Measurements from ENCODE around the gene CADPS2. TPM values are rescaled to one million over a fixed set of nuclear protein-coding genes. Genes with fewer than 3 reads are reported as not detected.

The CADPS2 gene
- total and polyA plus RNA-seq, 2 donors (not counting 3 experiments of a cell fraction or from before 2014, with no cell fraction given) = 9.5 to 22.6 TPM

DNA sequence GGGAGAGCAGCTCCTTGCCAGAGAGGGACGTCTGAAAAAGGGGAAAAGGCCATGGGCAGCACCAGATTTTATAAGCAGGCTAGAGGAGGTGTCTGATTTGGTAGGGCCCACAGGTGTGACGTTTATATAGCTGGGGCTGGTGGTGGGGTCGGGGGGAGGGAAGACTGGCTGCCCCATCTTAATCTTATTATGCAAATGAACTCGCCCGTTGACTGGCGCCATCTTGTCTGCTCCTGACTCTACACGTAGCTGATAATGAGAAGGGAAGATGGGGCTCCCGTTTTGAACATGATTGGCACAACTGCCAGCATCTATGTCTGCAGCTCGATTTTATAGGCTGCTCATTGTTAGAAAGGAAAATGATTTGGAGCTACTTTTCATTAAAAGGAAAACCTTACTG, 28.6 kb upstream of the CADPS2 start:
- H3K9me1 ChIP-seq (replicated peaks; ENCODE audit: control insufficient read depth, extremely low read depth, insufficient read depth, low read length) = no peaks in the 10 kb centered on the region
- FAIRE-seq = no peak
- CTCF ChIA-PET = interaction anchor here (1.5 kb wide), 1 partner anchor 17 kb away, joined by 3 read pairs; no protein-coding TSS in a partner anchor
- BruUV-seq (replicated peaks) = no TSS peak
- no peak for DNase-seq (ENCODE audit: low read depth, low spot score)
- H3K4me3 ChIP-seq (replicated peaks in 1 of 3; ENCODE audit: insufficient read depth in 1 of 3, low read depth in 1 of 3, low read length in 3 of 3) = no peak overlapping the region
- dilution Hi-C loops (cut with MboI; ENCODE audit: extremely low pct_ligation_motif_present, low sequenced_read_pairs) = no loop called here
- H4K20me1 ChIP-seq (replicated peaks; ENCODE audit: control insufficient read depth, extremely low read depth, insufficient read depth, low read length) = no peaks in the 10 kb centered on the region
- H3K79me2 ChIP-seq (ENCODE audit: control insufficient read depth, insufficient read depth, low read length) = no peaks in the 10 kb centered on the region
- intact Hi-C loops (cut with micrococcal nuclease) = no loop called here
- no peak overlapping the region for H3K27ac ChIP-seq (ENCODE audit: insufficient read depth, low read depth, low read length)
- no peaks in the 10 kb centered on the region for H3K4me1 ChIP-seq (ENCODE audit: control insufficient read depth, extremely low read depth, insufficient read depth, low read length)
- no peak overlapping the region for H3K4me2 ChIP-seq (ENCODE audit: insufficient read depth, low read length)
- no peak overlapping the region for H2AFZ ChIP-seq (ENCODE audit: low read depth, low read length)
- no peaks in the 10 kb centered on the region for H3K36me3 ChIP-seq (ENCODE audit: control insufficient read depth in 2 of 2, extremely low read depth in 1 of 2, insufficient read depth in 2 of 2, low read length in 2 of 2)
- no peaks in the 10 kb centered on the region for H3K9me3 ChIP-seq (replicated peaks; ENCODE audit: control insufficient read depth, insufficient read depth, low read length)
- H3K27me3 ChIP-seq (ENCODE audit: control insufficient read depth in 2 of 2, insufficient read depth in 2 of 2, low read length in 2 of 2) = no peaks in the 10 kb centered on the region
- TF ChIP-seq EZH2 (IDR thresholded peaks at IDR 0.05; ENCODE audit: borderline replicate concordance, low read depth, low read length, severe bottlenecking) (no peak), MYC (IDR thresholded peaks at IDR 0.05; ENCODE audit: low read depth, low read length) (no peak), GATA2 (IDR thresholded peaks at IDR 0.05; ENCODE audit: insufficient read depth, insufficient read length, low read depth, low read length) (no peak), FOS (IDR thresholded peaks at IDR 0.05; ENCODE audit: borderline replicate concordance, insufficient read depth, low read length) (no peak), POLR2AphosphoS5 (IDR thresholded peaks at IDR 0.05; ENCODE audit: insufficient read depth, low read depth, low read length) (no peak), JUN (IDR thresholded peaks at IDR 0.05; ENCODE audit: borderline replicate concordance, insufficient read depth, insufficient read length, low read depth) (no peak), POLR2A (IDR thresholded peaks at IDR 0.05; ENCODE audit: low read depth, low read length) (no peak)
- TF ChIP-seq, protein P1, sequence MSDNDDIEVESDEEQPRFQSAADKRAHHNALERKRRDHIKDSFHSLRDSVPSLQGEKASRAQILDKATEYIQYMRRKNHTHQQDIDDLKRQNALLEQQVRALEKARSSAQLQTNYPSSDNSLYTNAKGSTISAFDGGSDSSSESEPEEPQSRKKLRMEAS (IDR thresholded peaks at IDR 0.05; ENCODE audit: insufficient read depth, insufficient read length) = no peak
- TF ChIP-seq, protein P2, sequence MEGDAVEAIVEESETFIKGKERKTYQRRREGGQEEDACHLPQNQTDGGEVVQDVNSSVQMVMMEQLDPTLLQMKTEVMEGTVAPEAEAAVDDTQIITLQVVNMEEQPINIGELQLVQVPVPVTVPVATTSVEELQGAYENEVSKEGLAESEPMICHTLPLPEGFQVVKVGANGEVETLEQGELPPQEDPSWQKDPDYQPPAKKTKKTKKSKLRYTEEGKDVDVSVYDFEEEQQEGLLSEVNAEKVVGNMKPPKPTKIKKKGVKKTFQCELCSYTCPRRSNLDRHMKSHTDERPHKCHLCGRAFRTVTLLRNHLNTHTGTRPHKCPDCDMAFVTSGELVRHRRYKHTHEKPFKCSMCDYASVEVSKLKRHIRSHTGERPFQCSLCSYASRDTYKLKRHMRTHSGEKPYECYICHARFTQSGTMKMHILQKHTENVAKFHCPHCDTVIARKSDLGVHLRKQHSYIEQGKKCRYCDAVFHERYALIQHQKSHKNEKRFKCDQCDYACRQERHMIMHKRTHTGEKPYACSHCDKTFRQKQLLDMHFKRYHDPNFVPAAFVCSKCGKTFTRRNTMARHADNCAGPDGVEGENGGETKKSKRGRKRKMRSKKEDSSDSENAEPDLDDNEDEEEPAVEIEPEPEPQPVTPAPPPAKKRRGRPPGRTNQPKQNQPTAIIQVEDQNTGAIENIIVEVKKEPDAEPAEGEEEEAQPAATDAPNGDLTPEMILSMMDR (IDR thresholded peaks at IDR 0.05; ENCODE audit: extremely low read depth in 1 of 2, insufficient read depth in 1 of 2, low read depth in 1 of 2, low read length in 2 of 2) = no peak
- POLR2A ChIA-PET = no interaction called here
- no peak overlapping the region for H3K9ac ChIP-seq (replicated peaks; ENCODE audit: extremely low read depth, insufficient read depth, low read length)
